Spinal cord (tissue), 10 donors: ENCODE results near the gene SCN2A. TPM values are rescaled to one million over a fixed set of nuclear protein-coding genes. Genes with fewer than 3 reads are reported as not detected.
"Not testable (repeated sequence)": the region's sequence is repeated elsewhere in the genome, so short reads cannot be mapped to it uniquely, and the experiment has no call there.

Source experiments
- DNase-seq, 6 donors: peaks; one replicate each; pipeline versions ENCODE4 v3.0.0 to v3.0.0-alpha.2; 2013 to 2015; ENCODE audit warnings: low spot score in 6 of 6, low read depth in 4 of 6
- H3K27ac ChIP-seq: one replicate; pipeline ENCODE4 v1.5.1; 2013; ENCODE audit warnings: low read depth, low read length, control low read depth
- H3K27me3 ChIP-seq: one replicate; pipeline ENCODE4 v1.6.1; 2013; ENCODE audit warnings: low read length; ENCODE audit not compliant: control insufficient read depth, insufficient read depth
- H3K36me3 ChIP-seq: one replicate; pipeline ENCODE4 v1.6.1; 2013; ENCODE audit warnings: low read length; ENCODE audit not compliant: control insufficient read depth, insufficient read depth
- H3K4me1 ChIP-seq: one replicate; pipeline ENCODE4 v1.6.1; 2013; ENCODE audit warnings: low read length; ENCODE audit not compliant: control insufficient read depth, insufficient read depth
- H3K4me3 ChIP-seq: one replicate; pipeline ENCODE4 v1.5.1; 2013; ENCODE audit warnings: low read depth, low read length, control low read depth
- H3K9me3 ChIP-seq: one replicate; pipeline ENCODE4 v1.6.1; 2013; ENCODE audit warnings: low read length; ENCODE audit not compliant: control insufficient read depth, insufficient read depth
- WGBS: methylation state at CpG from one replicate; pipeline ENCODE4 v1.1.5; 2013; ENCODE audit warnings: missing lambda C conversion rate; ENCODE audit not compliant: insufficient coverage; 5-methylcytosine and 5-hydroxymethylcytosine counted together
- polyA plus RNA-seq, 2 donors: library from polyadenylated mRNA; unstranded; fragments of 120-200 nt; gene quantifications; one replicate each; pipeline ENCODE4 v1.2.1, GENCODE V29; 2013; ENCODE audit not compliant: insufficient read length in 2 of 2
- total RNA-seq, 2 donors: library from RNA; depleted of rRNA in 1 of 2; stranded (reverse); fragments of 120-200 nt in 1 of 2; fragments of >200 nt in 1 of 2; gene quantifications; one replicate each; pipeline versions ENCODE4 v1.2.3 to v1.2.4, GENCODE V29; 2013 to 2014
- donor health status: healthy.

SCN2A gene
- total and polyA plus RNA-seq, 4 donors, result 24.2 to 107 (median 51.4) TPM

- no peaks in the 10 kb centered on the region for H3K4me1 ChIP-seq
- H3K27ac ChIP-seq, result no peak overlapping the region
- no peaks in the 10 kb centered on the region for H3K36me3 ChIP-seq
- WGBS, result 100% methylated on average over 2 of the region's 4 CpGs
- no peaks in the 10 kb centered on the region for H3K9me3 ChIP-seq
- H3K27me3 ChIP-seq, result no peaks in the 10 kb centered on the region
- peak in 2 of 6 donors; percentile 9 to 11 for DNase-seq
- H3K4me3 ChIP-seq, result no peak overlapping the region
Measured at GRCh38 chr2:165295643-165296042, 56.4 kb downstream of the SCN2A start.

- no peak overlapping the region for H3K27ac ChIP-seq
- 79% methylated on average over 3 of the region's 3 CpGs for WGBS
- no peaks in the 10 kb centered on the region for H3K36me3 ChIP-seq
- no peak for DNase-seq
- no peak overlapping the region for H3K4me3 ChIP-seq
- H3K27me3 ChIP-seq, result no peaks in the 10 kb centered on the region
- no peaks in the 10 kb centered on the region for H3K4me1 ChIP-seq
- no peaks in the 10 kb centered on the region for H3K9me3 ChIP-seq
Measured at GRCh38 chr2:165305391-165306096, 66.3 kb downstream of the SCN2A start.

- DNase-seq, result no peak
- Histone ChIP-seq H3K27ac (no peak overlapping the region), H3K4me3 (no peak overlapping the region), H3K9me3 (no peaks in the 10 kb centered on the region), H3K36me3 (no peaks in the 10 kb centered on the region), H3K27me3 (no peaks in the 10 kb centered on the region), H3K4me1 (no peaks in the 10 kb centered on the region)
- no CpG with 5 or more reads among the region's 1 CpG for WGBS
Measured at GRCh38 chr2:165307317-165307716, 68.1 kb downstream of the SCN2A start.

- WGBS, result no CpG with 5 or more reads among the region's 1 CpG
- Histone ChIP-seq H3K9me3 (no peaks in the 10 kb centered on the region), H3K27me3 (no peaks in the 10 kb centered on the region), H3K27ac (no peak overlapping the region), H3K4me1 (no peaks in the 10 kb centered on the region), H3K36me3 (no peaks in the 10 kb centered on the region), H3K4me3 (no peak overlapping the region)
- DNase-seq, result no peak
Measured at GRCh38 chr2:165311949-165312348, 72.7 kb downstream of the SCN2A start.

- no peak for DNase-seq
- WGBS, result 79% methylated on average over 2 of the region's 2 CpGs
Measured at GRCh38 chr2:165312999-165313398, 73.8 kb downstream of the SCN2A start.

GRCh38 chr2:165313509-165313908, 74.3 kb downstream of the SCN2A start:
- H3K27me3 ChIP-seq, result no peaks in the 10 kb centered on the region
- no peaks in the 10 kb centered on the region for H3K9me3 ChIP-seq
- no peak overlapping the region for H3K27ac ChIP-seq
- WGBS, result no CpG with 5 or more reads among the region's 4 CpGs
- H3K4me1 ChIP-seq, result no peaks in the 10 kb centered on the region
- H3K4me3 ChIP-seq, result no peak overlapping the region
- no peak for DNase-seq
- H3K36me3 ChIP-seq, result no peaks in the 10 kb centered on the region

More at GRCh38 chr2:165312999-165313398, 73.8 kb downstream of the SCN2A start:
- Histone ChIP-seq H3K4me3 (no peak overlapping the region), H3K27me3 (no peaks in the 10 kb centered on the region), H3K27ac (no peak overlapping the region), H3K36me3 (no peaks in the 10 kb centered on the region), H3K4me1 (no peaks in the 10 kb centered on the region), H3K9me3 (no peaks in the 10 kb centered on the region)

- no peak for DNase-seq
- 88% methylated on average over 3 of the region's 5 CpGs for WGBS
- Histone ChIP-seq H3K27me3 (no peaks in the 10 kb centered on the region), H3K9me3 (no peaks in the 10 kb centered on the region), H3K4me3 (no peak overlapping the region), H3K36me3 (peaks cover 1% of the 10 kb centered on the region), H3K27ac (no peak overlapping the region), H3K4me1 (no peaks in the 10 kb centered on the region)
Measured at GRCh38 chr2:165328272-165328671, 89.1 kb downstream of the SCN2A start.

GRCh38 chr2:165344276-165344675, 105.1 kb downstream of the SCN2A start:
- WGBS, result 86% methylated on average over 1 of the region's 2 CpGs
- not testable (repeated sequence) for H3K4me1 ChIP-seq, H3K4me3 ChIP-seq, DNase-seq, H3K27me3 ChIP-seq, H3K27ac ChIP-seq, H3K36me3 ChIP-seq, H3K9me3 ChIP-seq

- Histone ChIP-seq H3K4me1 (no peaks in the 10 kb centered on the region), H3K27me3 (no peaks in the 10 kb centered on the region), H3K27ac (no peak overlapping the region), H3K9me3 (no peaks in the 10 kb centered on the region), H3K36me3 (no peaks in the 10 kb centered on the region), H3K4me3 (no peak overlapping the region)
- no peak for DNase-seq
- whole genome bisulfite sequencing, result 100% methylated on average over 1 of the region's 1 CpG
Measured at GRCh38 chr2:165348441-165348840, 109.2 kb downstream of the SCN2A start.

GRCh38 chr2:165349181-165349580, 110.0 kb downstream of the SCN2A start:
- H3K9me3 ChIP-seq, result no peaks in the 10 kb centered on the region
- H3K27me3 ChIP-seq, result no peaks in the 10 kb centered on the region
- no CpG with 5 or more reads among the region's 2 CpGs for WGBS
- H3K4me1 ChIP-seq, result no peaks in the 10 kb centered on the region
- no peak overlapping the region for H3K27ac ChIP-seq
- no peak overlapping the region for H3K4me3 ChIP-seq
- no peak for DNase-seq
- H3K36me3 ChIP-seq, result no peaks in the 10 kb centered on the region
